ENCODE results near the gene FYN. TPM values are rescaled to one million over a fixed set of nuclear protein-coding genes. Genes with fewer than 3 reads are reported as not detected.

FYN gene
- total RNA-seq, 1 experiment from 2014 or later, result 7.2 TPM

DNA sequence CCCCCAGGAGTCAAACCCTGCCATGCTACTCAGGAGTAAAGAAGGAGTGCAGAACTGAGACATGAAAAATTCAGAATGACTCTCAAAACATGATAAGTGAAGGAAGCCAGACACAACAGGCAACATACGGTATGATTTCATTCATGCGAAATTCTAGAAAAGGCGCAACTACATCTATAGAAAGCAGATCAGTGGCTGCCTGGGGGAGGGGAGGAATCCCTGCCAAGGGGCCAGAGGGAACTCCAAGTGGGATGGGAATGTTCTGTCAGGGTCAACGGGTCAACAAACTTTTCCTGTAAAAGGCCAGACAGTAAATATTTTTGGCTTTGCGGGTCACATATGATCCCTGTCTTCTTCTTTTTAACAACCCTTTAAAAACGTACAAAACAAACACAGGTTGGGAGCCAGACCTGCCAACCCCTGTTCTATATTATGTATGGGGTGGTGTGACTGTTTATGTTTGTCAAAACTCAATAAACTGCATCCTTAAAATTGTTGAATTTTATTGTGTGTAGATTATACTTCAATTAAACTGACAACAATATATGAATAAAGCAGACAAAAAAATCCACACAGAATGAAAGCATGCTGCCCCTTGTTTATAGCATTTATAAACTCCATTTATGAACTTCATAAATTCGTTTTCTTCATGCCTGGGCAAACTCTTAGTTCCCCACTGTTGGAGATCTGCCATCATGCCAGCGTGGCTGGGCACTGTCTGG is 211.0 kb downstream of the FYN start:
- no peak for DNase-seq
- Mint-ChIP-seq H3K4me3 (ENCODE audit: unreplicated experiment) (no peak overlapping the region), H3K36me3 (ENCODE audit: insufficient read depth, unreplicated experiment) (peaks cover 6% of the 10 kb centered on the region), H3K4me1 (ENCODE audit: low read depth, unreplicated experiment) (peaks cover 7% of the 10 kb centered on the region), H3K9me3 (ENCODE audit: unreplicated experiment) (no peaks in the 10 kb centered on the region), H3K27ac (ENCODE audit: unreplicated experiment) (no peak overlapping the region), H3K27me3 (ENCODE audit: insufficient read depth, unreplicated experiment) (no peaks in the 10 kb centered on the region)
- Histone ChIP-seq H3K4me3 (ENCODE audit: low read depth, low read length) (no peak overlapping the region), H3K4me1 (peaks cover 4% of the 10 kb centered on the region; the same call in 1 of the 2 replicates), H3K27me3 (replicated peaks; ENCODE audit: control insufficient read depth, insufficient read depth, low read length) (no peaks in the 10 kb centered on the region), H3K36me3 (ENCODE audit: control insufficient read depth, insufficient read depth, low read length) (no peaks in the 10 kb centered on the region), H3K9me3 (no peaks in the 10 kb centered on the region)
- no peak for TF ChIP-seq CTCF (IDR thresholded peaks at IDR 0.05; ENCODE audit: insufficient read depth in 1 of 2, low read depth in 1 of 2, low read length in 1 of 2, severe bottlenecking in 1 of 2, unreplicated experiment in 1 of 2)
- ChIA-PET POLR2A (no interaction called here), CTCF (no interaction called here)
- no TSS peak for BruUV-seq (replicated peaks)
- intact Hi-C loops (cut with micrococcal nuclease; ENCODE audit: unreplicated experiment), result no loop called here

GRCh38 chr6:111661541-111662061 is 211.7 kb downstream of the FYN start:
- H3K36me3 ChIP-seq (ENCODE audit: control insufficient read depth, insufficient read depth, low read length), result no peaks in the 10 kb centered on the region
- H3K4me1 ChIP-seq, result peaks cover 7% of the 10 kb centered on the region; the same call in 1 of the 2 replicates
- Mint-ChIP-seq H3K4me3 (ENCODE audit: unreplicated experiment) (no peak overlapping the region), H3K27me3 (ENCODE audit: insufficient read depth, unreplicated experiment) (no peaks in the 10 kb centered on the region), H3K9me3 (ENCODE audit: unreplicated experiment) (no peaks in the 10 kb centered on the region), H3K4me1 (ENCODE audit: low read depth, unreplicated experiment) (peaks cover 11% of the 10 kb centered on the region), H3K36me3 (ENCODE audit: insufficient read depth, unreplicated experiment) (peaks cover 6% of the 10 kb centered on the region), H3K27ac (ENCODE audit: unreplicated experiment) (no peak overlapping the region)
- H3K4me3 ChIP-seq (ENCODE audit: low read depth, low read length), result no peak overlapping the region
- no peak for DNase-seq
- ChIA-PET POLR2A (no interaction called here), CTCF (no interaction called here)
- H3K27me3 ChIP-seq (replicated peaks; ENCODE audit: control insufficient read depth, insufficient read depth, low read length), result no peaks in the 10 kb centered on the region
- H3K9me3 ChIP-seq, result no peaks in the 10 kb centered on the region
- TF ChIP-seq CTCF (IDR thresholded peaks at IDR 0.05; ENCODE audit: insufficient read depth in 1 of 2, low read depth in 1 of 2, low read length in 1 of 2, severe bottlenecking in 1 of 2, unreplicated experiment in 1 of 2), result no peak
- no TSS peak for BruUV-seq (replicated peaks)
- intact Hi-C loops (cut with micrococcal nuclease; ENCODE audit: unreplicated experiment), result no loop called here

GRCh38 chr6:111660531-111660930 is 212.7 kb downstream of the FYN start:
- Histone ChIP-seq H3K4me3 (ENCODE audit: low read depth, low read length) (no peak overlapping the region), H3K9me3 (no peaks in the 10 kb centered on the region), H3K4me1 (peaks cover 7% of the 10 kb centered on the region; the same call in 1 of the 2 replicates), H3K36me3 (ENCODE audit: control insufficient read depth, insufficient read depth, low read length) (no peaks in the 10 kb centered on the region), H3K27me3 (replicated peaks; ENCODE audit: control insufficient read depth, insufficient read depth, low read length) (no peaks in the 10 kb centered on the region)
- Mint-ChIP-seq H3K27ac (ENCODE audit: unreplicated experiment) (no peak overlapping the region), H3K4me1 (ENCODE audit: low read depth, unreplicated experiment) (peaks cover 16% of the 10 kb centered on the region), H3K4me3 (ENCODE audit: unreplicated experiment) (no peak overlapping the region), H3K9me3 (ENCODE audit: unreplicated experiment) (no peaks in the 10 kb centered on the region), H3K27me3 (ENCODE audit: insufficient read depth, unreplicated experiment) (no peaks in the 10 kb centered on the region), H3K36me3 (ENCODE audit: insufficient read depth, unreplicated experiment) (peaks cover 6% of the 10 kb centered on the region)
- TF ChIP-seq CTCF (IDR thresholded peaks at IDR 0.05; ENCODE audit: insufficient read depth in 1 of 2, low read depth in 1 of 2, low read length in 1 of 2, severe bottlenecking in 1 of 2, unreplicated experiment in 1 of 2), result no peak
- intact Hi-C loops (cut with micrococcal nuclease; ENCODE audit: unreplicated experiment), result no loop called here
- BruUV-seq (replicated peaks), result no TSS peak
- CTCF ChIA-PET, result no interaction called here
- POLR2A ChIA-PET, result no interaction called here
- no peak for DNase-seq
